GM19025 (cell line): ENCODE measurements around the gene GRID1.
"Not testable (repeated sequence)": the region's sequence is repeated elsewhere in the genome, so short reads cannot be mapped to it uniquely, and the experiment has no call there.

Experiments
- ATAC-seq: cut with Tn5 transposase; IDR thresholded peaks from one replicate; pipeline ENCODE4 v1.9.1; 2021; ENCODE audit warnings: mild to moderate bottlenecking, low read depth, moderate library complexity; ENCODE audit not compliant: unreplicated experiment

Gene GRID1

GRCh38 chr10:85888004-85888403 is 478.6 kb downstream of the GRID1 start:
- ATAC-seq = no peak

- no peak for ATAC-seq
Measured at GRCh38 chr10:85874208-85874607, 492.4 kb downstream of the GRID1 start.

- no peak for ATAC-seq
Measured at GRCh38 chr10:85873063-85873462, 493.5 kb downstream of the GRID1 start.

- ATAC-seq = no peak
Measured at GRCh38 chr10:85868627-85869499, 497.7 kb downstream of the GRID1 start.

GRCh38 chr10:85864868-85865526 is 501.6 kb downstream of the GRID1 start:
- ATAC-seq = no peak

- ATAC-seq = no peak
Measured at GRCh38 chr10:85864173-85864549, 502.4 kb downstream of the GRID1 start.

- no peak for ATAC-seq
Measured at GRCh38 chr10:85863301-85864172, 503.1 kb downstream of the GRID1 start.

- ATAC-seq = no peak
Measured at GRCh38 chr10:85862771-85863170, 503.8 kb downstream of the GRID1 start.

GRCh38 chr10:85861513-85862197 is 504.9 kb downstream of the GRID1 start:
- no peak for ATAC-seq

- ATAC-seq = no peak
Measured at GRCh38 chr10:85859859-85860258, 506.7 kb downstream of the GRID1 start.

GRCh38 chr10:85858776-85859515 is 507.6 kb downstream of the GRID1 start:
- no peak for ATAC-seq

GRCh38 chr10:85857791-85858190 is 508.8 kb downstream of the GRID1 start:
- ATAC-seq = no peak

GRCh38 chr10:85857305-85857704 is 509.3 kb downstream of the GRID1 start:
- no peak for ATAC-seq

GRCh38 chr10:85851934-85852333 is 514.7 kb downstream of the GRID1 start:
- no peak for ATAC-seq

GRCh38 chr10:85851325-85851724 is 515.3 kb downstream of the GRID1 start:
- no peak for ATAC-seq

- ATAC-seq = no peak
Measured at GRCh38 chr10:85850736-85851135, 515.9 kb downstream of the GRID1 start.

GRCh38 chr10:85849315-85849714 is 517.3 kb downstream of the GRID1 start:
- no peak for ATAC-seq

- no peak for ATAC-seq
Measured at GRCh38 chr10:85848756-85849155, 517.8 kb downstream of the GRID1 start.

GRCh38 chr10:85847085-85847484 is 519.5 kb downstream of the GRID1 start:
- no peak for ATAC-seq

GRCh38 chr10:85838660-85839059 is 527.9 kb downstream of the GRID1 start:
- ATAC-seq = not testable (repeated sequence)
